RCC 7860 (cell line): ENCODE data around the gene TXNDC15.

Experiments used
- DNase-seq: peaks from one replicate; pipeline ENCODE4 v3.0.0-alpha.2; 2015; ENCODE audit warnings: low spot score
- FAIRE-seq: peaks from 2 replicates; lab custom pipeline; 2012; peaks lifted over from hg19 to GRCh38; lab: Jason Lieb, UNC

The TXNDC15 gene

GRCh38 chr5:134913254-134913653 is 39.1 kb downstream of the TXNDC15 start:
- DNase-seq (no peak), FAIRE-seq (no peak)

- DNase-seq: no peak
- no peak for FAIRE-seq
These were observed 39.6 kb downstream of the TXNDC15 start for GRCh38 chr5:134913795-134914194.

GRCh38 chr5:134917070-134917815 is 43.1 kb downstream of the TXNDC15 start:
- FAIRE-seq (no peak), DNase-seq (no peak)

GRCh38 chr5:134918861-134919260 is 44.7 kb downstream of the TXNDC15 start:
- DNase-seq: no peak
- FAIRE-seq: no peak

GRCh38 chr5:134920848-134921575 is 46.8 kb downstream of the TXNDC15 start:
- FAIRE-seq (no peak), DNase-seq (no peak)

GRCh38 chr5:134932508-134932907 is 58.3 kb downstream of the TXNDC15 start:
- no peak for DNase-seq
- FAIRE-seq: no peak

DNA sequence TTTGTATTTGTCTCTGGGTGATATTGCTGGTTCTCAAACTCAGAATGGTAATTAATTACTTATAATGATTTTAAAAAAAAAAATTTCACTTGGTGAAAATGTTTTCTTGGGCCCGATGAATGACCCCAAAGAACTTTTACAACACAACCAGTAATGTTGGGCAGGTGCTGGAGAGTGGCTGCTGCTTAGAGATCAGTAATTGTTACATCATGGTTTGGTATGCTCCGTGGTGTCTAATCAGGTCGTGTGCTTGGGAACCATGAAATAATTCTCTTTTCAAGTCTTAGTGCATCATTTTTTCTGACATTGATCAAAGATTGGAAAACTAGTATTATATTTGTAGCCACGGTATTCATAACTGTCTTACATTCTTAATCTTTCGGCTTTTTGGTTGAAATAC is 60.0 kb downstream of the TXNDC15 start:
- FAIRE-seq (no peak), DNase-seq (no peak)

DNA sequence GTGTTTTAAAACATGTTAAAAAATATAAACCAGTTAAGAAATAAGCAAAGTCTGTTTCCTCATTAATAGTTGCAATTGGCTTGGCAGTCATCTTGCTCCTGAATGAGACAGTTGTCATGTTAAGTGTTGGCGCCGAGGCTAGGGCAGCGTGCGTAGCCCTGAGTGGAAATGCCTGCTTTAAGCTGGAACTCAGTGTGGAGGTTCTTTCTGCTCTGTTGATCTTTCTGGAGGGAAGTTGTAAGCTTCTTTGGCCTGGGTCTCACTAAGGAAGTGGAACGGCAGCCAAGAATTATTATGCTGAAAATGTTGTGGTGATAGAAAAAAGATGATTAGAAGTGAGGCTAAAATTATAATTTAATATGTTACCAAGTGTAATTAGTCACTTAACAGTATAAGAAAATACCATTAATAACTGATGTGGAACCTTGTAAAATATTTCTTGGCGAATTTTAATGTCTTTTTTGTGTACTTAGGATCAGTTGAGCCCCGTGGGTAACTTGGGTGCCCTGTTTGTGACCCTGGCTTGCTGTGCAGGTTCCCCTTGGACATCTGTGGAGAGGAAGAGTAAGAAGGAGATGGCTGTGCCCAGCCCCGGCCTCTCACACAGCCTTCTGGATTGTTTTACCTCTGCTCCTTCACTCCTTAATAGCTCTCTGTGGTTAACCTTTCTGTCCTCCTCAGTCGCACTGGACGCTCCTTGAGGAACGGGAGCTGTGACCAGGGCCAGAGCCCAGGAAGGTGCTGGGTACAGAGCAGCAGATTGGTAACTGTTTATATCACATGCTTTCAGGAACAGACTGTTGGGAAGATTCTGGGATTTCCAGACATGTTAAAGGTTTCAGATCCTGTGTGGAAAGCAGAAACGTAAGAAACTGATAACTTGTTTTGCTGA is 61.8 kb downstream of the TXNDC15 start:
- peak; percentile 52 for FAIRE-seq
- no peak for DNase-seq

GRCh38 chr5:134937526-134937925 is 63.4 kb downstream of the TXNDC15 start:
- FAIRE-seq (no peak), DNase-seq (no peak)

DNA sequence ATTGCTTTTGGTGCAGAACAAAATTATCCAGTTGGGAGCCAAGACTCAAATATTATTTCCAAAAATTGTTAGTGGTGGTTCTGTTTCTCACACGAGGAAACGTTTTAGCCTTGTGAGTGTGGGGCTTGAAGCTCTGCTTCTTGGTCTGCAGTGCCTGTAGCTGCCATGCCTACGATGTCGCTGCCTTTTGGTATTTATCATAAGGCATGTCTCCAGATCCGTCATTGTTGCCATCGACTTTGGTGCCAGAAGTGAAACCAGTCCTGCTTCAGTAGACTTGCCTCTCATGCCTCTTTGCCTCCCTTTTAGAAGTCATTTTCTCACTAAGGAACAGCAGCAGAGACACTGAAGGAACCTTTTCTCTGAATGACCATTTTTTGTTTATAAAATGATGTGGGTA is 63.9 kb downstream of the TXNDC15 start:
- FAIRE-seq (no peak), DNase-seq (no peak)

DNA sequence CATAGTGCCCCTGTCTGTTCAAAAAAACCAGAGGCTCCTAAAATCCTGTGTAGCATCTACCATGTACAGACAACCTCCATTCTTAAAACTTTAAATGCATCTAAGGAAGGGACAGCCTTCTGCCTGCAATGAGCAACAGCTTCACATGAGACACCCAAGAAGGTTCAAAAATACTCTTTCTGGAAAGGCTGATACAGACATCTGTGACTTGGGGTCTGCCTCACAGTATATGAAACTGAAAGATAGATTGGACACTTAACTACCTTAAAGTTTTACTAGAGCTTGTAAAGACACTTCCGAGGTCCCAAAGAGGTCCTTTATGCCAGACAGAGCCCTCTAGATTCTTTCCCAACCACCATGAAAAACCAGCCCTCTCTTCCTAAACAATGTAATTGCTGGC is 65.3 kb downstream of the TXNDC15 start:
- FAIRE-seq (no peak), DNase-seq (no peak)

GRCh38 chr5:134943547-134943946 is 69.4 kb downstream of the TXNDC15 start:
- no peak for DNase-seq
- FAIRE-seq: no peak

DNA sequence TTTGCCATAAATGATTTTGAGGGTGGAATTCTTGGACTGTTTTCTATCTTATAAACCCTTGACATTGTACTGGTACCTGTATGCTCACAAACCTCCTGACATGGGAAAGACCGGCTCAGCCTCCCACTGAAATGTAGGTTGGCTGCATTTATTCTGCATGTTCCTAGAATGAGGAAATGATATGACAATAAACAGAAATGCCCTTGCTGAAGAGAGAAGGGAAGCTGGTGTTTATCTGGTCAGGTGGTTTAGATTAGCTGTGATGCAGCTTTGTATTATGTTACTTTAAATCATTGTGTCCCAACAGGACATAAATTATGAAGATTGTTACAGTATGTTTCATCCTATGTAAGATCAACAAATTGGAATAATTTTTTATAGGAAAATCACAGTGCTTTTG is 70.5 kb downstream of the TXNDC15 start:
- no peak for FAIRE-seq

DNA sequence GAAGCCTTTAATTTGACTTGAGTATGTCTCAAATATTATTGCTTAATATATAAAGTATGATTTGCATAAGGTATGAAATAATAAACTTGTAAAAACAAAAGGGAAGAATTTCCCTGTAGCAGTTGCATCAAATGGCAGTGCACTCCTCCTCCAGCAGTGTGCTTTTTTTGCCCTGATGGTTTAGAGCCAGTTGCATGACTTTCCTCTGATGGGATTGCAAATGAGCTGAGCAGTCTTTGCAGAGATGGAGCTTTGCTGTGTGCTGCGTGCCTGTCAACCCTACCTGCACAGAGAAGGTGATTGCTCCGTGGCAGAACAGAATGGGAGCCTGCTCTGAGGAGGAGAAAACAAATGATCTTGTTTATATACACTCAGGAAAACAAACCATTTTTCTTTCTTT is 70.9 kb downstream of the TXNDC15 start:
- FAIRE-seq (no peak), DNase-seq (no peak)

More for the DNA sequence above, 70.5 kb downstream of the TXNDC15 start:
- no peak for DNase-seq

DNA sequence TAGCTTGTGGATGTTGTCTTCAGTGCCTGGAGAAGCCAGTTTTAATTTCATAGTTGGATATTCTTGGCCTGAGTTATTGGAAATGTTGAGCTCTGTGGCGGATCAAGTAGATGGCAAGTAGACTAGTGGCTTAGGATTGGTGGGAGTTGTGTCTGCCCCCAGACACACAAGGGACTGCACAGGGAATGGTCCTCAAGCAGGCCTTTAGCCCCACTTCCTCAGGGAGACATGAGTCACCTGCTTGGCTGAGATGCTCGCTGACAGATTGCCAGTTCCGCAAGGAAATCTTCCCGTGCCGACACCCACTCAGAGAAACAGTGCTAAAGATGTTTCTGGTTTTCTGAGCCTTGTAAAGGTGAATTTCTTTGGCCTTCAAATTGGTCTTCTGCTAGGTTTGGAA is 74.7 kb downstream of the TXNDC15 start:
- DNase-seq (no peak), FAIRE-seq (no peak)

- DNase-seq (no peak), FAIRE-seq (no peak)
These were observed 75.1 kb downstream of the TXNDC15 start for GRCh38 chr5:134949316-134949715.
